Measurements from ENCODE around the gene GABBR2. TPM values are rescaled to one million over a fixed set of nuclear protein-coding genes. Genes with fewer than 3 reads are reported as not detected.

The GABBR2 gene
- total and polyA plus RNA-seq, 2 donors (not counting 1 experiment from before 2014, with no cell fraction given), result 0.03 TPM; not detected in 1

DNA sequence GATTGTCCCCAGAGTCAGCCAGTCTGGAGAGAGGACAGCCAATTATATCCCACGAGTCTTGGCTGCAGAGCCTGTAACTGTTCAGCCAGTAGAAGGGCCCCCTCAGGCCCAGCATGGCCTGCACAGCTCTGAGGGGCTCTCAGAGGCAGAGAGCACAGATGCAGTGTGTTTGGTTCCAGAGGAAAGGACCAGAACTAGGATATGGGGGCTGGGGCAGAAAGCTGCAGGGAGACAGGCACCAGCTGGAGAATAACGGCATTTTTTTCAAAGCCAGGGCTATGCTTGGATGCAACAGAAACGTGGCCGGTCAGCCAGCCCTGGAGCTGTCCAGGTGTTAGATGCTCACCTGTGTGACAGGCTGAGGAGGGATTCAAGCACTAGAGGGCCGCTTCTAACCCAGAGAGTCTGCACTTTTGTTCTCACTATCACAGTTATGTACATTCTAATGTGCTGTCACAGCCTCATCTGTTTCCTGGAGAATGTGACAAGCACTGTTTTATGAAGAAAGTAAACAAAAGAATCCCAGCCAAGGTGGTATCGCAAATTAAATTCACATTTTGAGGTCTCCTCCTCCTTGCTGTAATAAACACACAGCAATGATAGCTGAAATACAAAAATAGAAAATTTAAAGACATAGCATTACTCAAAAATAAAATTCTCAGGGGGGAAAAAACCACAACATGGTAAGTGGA, 96.5 kb downstream of the GABBR2 start:
- TF ChIP-seq EZH2 (IDR thresholded peaks at IDR 0.05; ENCODE audit: borderline replicate concordance, insufficient read depth, low read depth, low read length, poor library complexity, severe bottlenecking), result no peak
- TF ChIP-seq, protein P1, sequence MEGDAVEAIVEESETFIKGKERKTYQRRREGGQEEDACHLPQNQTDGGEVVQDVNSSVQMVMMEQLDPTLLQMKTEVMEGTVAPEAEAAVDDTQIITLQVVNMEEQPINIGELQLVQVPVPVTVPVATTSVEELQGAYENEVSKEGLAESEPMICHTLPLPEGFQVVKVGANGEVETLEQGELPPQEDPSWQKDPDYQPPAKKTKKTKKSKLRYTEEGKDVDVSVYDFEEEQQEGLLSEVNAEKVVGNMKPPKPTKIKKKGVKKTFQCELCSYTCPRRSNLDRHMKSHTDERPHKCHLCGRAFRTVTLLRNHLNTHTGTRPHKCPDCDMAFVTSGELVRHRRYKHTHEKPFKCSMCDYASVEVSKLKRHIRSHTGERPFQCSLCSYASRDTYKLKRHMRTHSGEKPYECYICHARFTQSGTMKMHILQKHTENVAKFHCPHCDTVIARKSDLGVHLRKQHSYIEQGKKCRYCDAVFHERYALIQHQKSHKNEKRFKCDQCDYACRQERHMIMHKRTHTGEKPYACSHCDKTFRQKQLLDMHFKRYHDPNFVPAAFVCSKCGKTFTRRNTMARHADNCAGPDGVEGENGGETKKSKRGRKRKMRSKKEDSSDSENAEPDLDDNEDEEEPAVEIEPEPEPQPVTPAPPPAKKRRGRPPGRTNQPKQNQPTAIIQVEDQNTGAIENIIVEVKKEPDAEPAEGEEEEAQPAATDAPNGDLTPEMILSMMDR (IDR thresholded peaks at IDR 0.05), result no peak
- no peak overlapping the region for H3K4me3 Mint-ChIP-seq
- Histone ChIP-seq H3K9ac (ENCODE audit: low read length) (no peak overlapping the region), H3K4me3 (ENCODE audit: control extremely low read depth in 1 of 5, extremely low read depth in 1 of 5, insufficient read depth in 1 of 5, low read depth in 2 of 5, low read length in 4 of 5) (no peak overlapping the region), H3K36me3 (replicated peaks in 1 of 2; ENCODE audit: control extremely low read depth in 1 of 2, control insufficient read depth in 1 of 2, extremely low read depth in 1 of 2, insufficient read depth in 2 of 2, low read length in 1 of 2) (no peaks in the 10 kb centered on the region), H3K4me1 (ENCODE audit: control insufficient read depth in 2 of 2, insufficient read depth in 2 of 2, low read length in 2 of 2) (no peaks in the 10 kb centered on the region), H3K4me2 (replicated peaks; ENCODE audit: low read depth, low read length, poor library complexity, severe bottlenecking) (no peak overlapping the region), H3K9me3 (ENCODE audit: control extremely low read depth in 1 of 3, control insufficient read depth in 2 of 3, insufficient read depth in 1 of 3, low read length in 2 of 3) (no peaks in the 10 kb centered on the region), H3K27ac (ENCODE audit: low read length in 2 of 2) (no peak overlapping the region), H2AFZ (ENCODE audit: insufficient read depth, low read depth, low read length, poor library complexity, severe bottlenecking) (no peak overlapping the region), H3K27me3 (replicated peaks in 1 of 4; ENCODE audit: control extremely low read depth in 1 of 4, control insufficient read depth in 3 of 4, insufficient read depth in 4 of 4, low read length in 3 of 4) (peaks cover 0 to 2% (median 0%) of the 10 kb centered on the region in 4 experiments), H4K20me1 (ENCODE audit: control insufficient read depth, insufficient read depth, low read length, poor library complexity, severe bottlenecking) (no peaks in the 10 kb centered on the region), H3K79me2 (ENCODE audit: control insufficient read depth, insufficient read depth, low read length) (no peaks in the 10 kb centered on the region)
- 51% methylated on average over 2 of the region's 6 CpGs for WGBS (ENCODE audit: insufficient coverage)
- POLR2A ChIA-PET, result no interaction called here
- H3K27ac Mint-ChIP-seq, result no peak overlapping the region
- intact Hi-C loops (cut with micrococcal nuclease), result no loop called here
- ATAC-seq (ENCODE audit: low read depth), result no peak
- peaks cover 2% of the 10 kb centered on the region for H3K4me1 Mint-ChIP-seq
- no peaks in the 10 kb centered on the region for H3K9me3 Mint-ChIP-seq (ENCODE audit: insufficient read depth)
- CTCF ChIA-PET, result no interaction called here
- H3K27me3 Mint-ChIP-seq, result peaks cover 21% of the 10 kb centered on the region
- DNase-seq, result no peak

DNA sequence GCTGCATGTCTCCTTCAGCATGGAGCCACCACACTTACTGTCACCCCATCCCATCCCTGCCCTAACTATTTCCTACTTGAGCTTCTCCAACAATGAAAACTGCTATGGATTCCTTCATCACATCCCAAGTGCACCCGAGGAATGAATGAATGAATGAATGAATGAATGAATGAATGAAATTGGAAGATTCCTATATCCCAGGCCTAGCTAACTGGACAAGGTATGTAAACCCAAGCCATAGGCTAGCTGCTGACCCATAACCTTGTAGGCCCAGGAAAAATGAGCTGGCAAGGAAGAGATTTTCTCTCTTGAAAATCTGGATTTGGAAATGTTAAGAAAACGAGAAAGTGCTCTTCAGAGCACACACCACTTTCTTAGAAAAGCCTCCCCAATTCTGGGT, 97.4 kb downstream of the GABBR2 start:
- Histone ChIP-seq H3K9me3 (ENCODE audit: control extremely low read depth in 1 of 3, control insufficient read depth in 2 of 3, insufficient read depth in 1 of 3, low read length in 2 of 3) (no peaks in the 10 kb centered on the region), H3K36me3 (replicated peaks in 1 of 2; ENCODE audit: control extremely low read depth in 1 of 2, control insufficient read depth in 1 of 2, extremely low read depth in 1 of 2, insufficient read depth in 2 of 2, low read length in 1 of 2) (no peaks in the 10 kb centered on the region), H3K27me3 (replicated peaks in 1 of 4; ENCODE audit: control extremely low read depth in 1 of 4, control insufficient read depth in 3 of 4, insufficient read depth in 4 of 4, low read length in 3 of 4) (peaks cover 0 to 2% (median 0%) of the 10 kb centered on the region in 4 experiments), H3K79me2 (ENCODE audit: control insufficient read depth, insufficient read depth, low read length) (no peaks in the 10 kb centered on the region), H3K9ac (ENCODE audit: low read length) (no peak overlapping the region), H4K20me1 (ENCODE audit: control insufficient read depth, insufficient read depth, low read length, poor library complexity, severe bottlenecking) (no peaks in the 10 kb centered on the region), H3K4me3 (ENCODE audit: control extremely low read depth in 1 of 5, extremely low read depth in 1 of 5, insufficient read depth in 1 of 5, low read depth in 2 of 5, low read length in 4 of 5) (no peak overlapping the region), H3K27ac (ENCODE audit: low read length in 2 of 2) (no peak overlapping the region), H3K4me1 (ENCODE audit: control insufficient read depth in 2 of 2, insufficient read depth in 2 of 2, low read length in 2 of 2) (no peaks in the 10 kb centered on the region), H2AFZ (ENCODE audit: insufficient read depth, low read depth, low read length, poor library complexity, severe bottlenecking) (no peak overlapping the region), H3K4me2 (replicated peaks; ENCODE audit: low read depth, low read length, poor library complexity, severe bottlenecking) (no peak overlapping the region)
- Mint-ChIP-seq H3K27me3 (peaks cover 21% of the 10 kb centered on the region), H3K27ac (no peak overlapping the region), H3K4me1 (peaks cover 2% of the 10 kb centered on the region), H3K4me3 (no peak overlapping the region), H3K9me3 (ENCODE audit: insufficient read depth) (no peaks in the 10 kb centered on the region)
- intact Hi-C loops (cut with micrococcal nuclease), result no loop called here
- ChIA-PET CTCF (interaction anchor here (0.6 kb wide), 1 partner anchor 136 kb away, joined by 3 read pairs; no protein-coding TSS in a partner anchor), POLR2A (no interaction called here)
- no peak for ATAC-seq (ENCODE audit: low read depth)
- TF ChIP-seq, protein P1 (IDR thresholded peaks at IDR 0.05), result no peak
- no peak for TF ChIP-seq EZH2 (IDR thresholded peaks at IDR 0.05; ENCODE audit: borderline replicate concordance, insufficient read depth, low read depth, low read length, poor library complexity, severe bottlenecking)
- no CpG with 5 or more reads among the region's 2 CpGs for WGBS (ENCODE audit: insufficient coverage)
- no peak for DNase-seq

All from B cell (primary cell).